ENCODE data around the gene STRA6. TPM values are rescaled to one million over a fixed set of nuclear protein-coding genes. Genes with fewer than 3 reads are reported as not detected.

Gene STRA6
- total RNA-seq, 1 experiment from 2014 or later = 8.4 TPM

- H3K27me3 Mint-ChIP-seq (ENCODE audit: unreplicated experiment) = peaks cover 38% of the 10 kb centered on the region
- no peak for DNase-seq
- BruUV-seq (replicated peaks) = no TSS peak
- no peak overlapping the region for H3K4me3 Mint-ChIP-seq (ENCODE audit: low read depth, unreplicated experiment)
- no peak for TF ChIP-seq CTCF (IDR thresholded peaks at IDR 0.05; ENCODE audit: unreplicated experiment)
- peaks cover 34% of the 10 kb centered on the region for H3K4me1 Mint-ChIP-seq (ENCODE audit: low read depth, unreplicated experiment)
- no peaks in the 10 kb centered on the region for H3K36me3 Mint-ChIP-seq (ENCODE audit: insufficient read depth, unreplicated experiment)
- no peak overlapping the region for H3K27ac Mint-ChIP-seq (ENCODE audit: unreplicated experiment)
- CTCF ChIA-PET = no interaction called here
- intact Hi-C loops (cut with micrococcal nuclease; ENCODE audit: unreplicated experiment) = no loop called here
- no peaks in the 10 kb centered on the region for H3K9me3 Mint-ChIP-seq (ENCODE audit: low read depth, unreplicated experiment)
Observed at GRCh38 chr15:74211656-74212055, 9.1 kb upstream of the STRA6 start.

- CTCF ChIA-PET = interaction anchor here (1.4 kb wide), 1 partner anchor 10 kb away, joined by 3 read pairs; no protein-coding TSS in a partner anchor
- no peaks in the 10 kb centered on the region for H3K9me3 Mint-ChIP-seq (ENCODE audit: low read depth, unreplicated experiment)
- DNase-seq = no peak
- peaks cover 31% of the 10 kb centered on the region for H3K4me1 Mint-ChIP-seq (ENCODE audit: low read depth, unreplicated experiment)
- BruUV-seq (replicated peaks) = no TSS peak
- H3K36me3 Mint-ChIP-seq (ENCODE audit: insufficient read depth, unreplicated experiment) = no peaks in the 10 kb centered on the region
- H3K4me3 Mint-ChIP-seq (ENCODE audit: low read depth, unreplicated experiment) = no peak overlapping the region
- intact Hi-C loops (cut with micrococcal nuclease; ENCODE audit: unreplicated experiment) = no loop called here
- H3K27me3 Mint-ChIP-seq (ENCODE audit: unreplicated experiment) = peaks cover 35% of the 10 kb centered on the region
- no peak overlapping the region for H3K27ac Mint-ChIP-seq (ENCODE audit: unreplicated experiment)
- no peak for TF ChIP-seq CTCF (IDR thresholded peaks at IDR 0.05; ENCODE audit: unreplicated experiment)
Observed at GRCh38 chr15:74210729-74211128, 8.1 kb upstream of the STRA6 start.

- H3K9me3 Mint-ChIP-seq (ENCODE audit: low read depth, unreplicated experiment) = no peaks in the 10 kb centered on the region
- no peaks in the 10 kb centered on the region for H3K36me3 Mint-ChIP-seq (ENCODE audit: insufficient read depth, unreplicated experiment)
- BruUV-seq (replicated peaks) = no TSS peak
- CTCF ChIA-PET = interaction anchor here (1.0 to 1.4 kb wide), 2 partner anchors 10 to 30 kb away, joined by 3 to 4 read pairs; no protein-coding TSS in a partner anchor
- H3K4me3 Mint-ChIP-seq (ENCODE audit: low read depth, unreplicated experiment) = no peak overlapping the region
- H3K27me3 Mint-ChIP-seq (ENCODE audit: unreplicated experiment) = peaks cover 29% of the 10 kb centered on the region
- no peak for TF ChIP-seq CTCF (IDR thresholded peaks at IDR 0.05; ENCODE audit: unreplicated experiment)
- no peak for DNase-seq
- intact Hi-C loops (cut with micrococcal nuclease; ENCODE audit: unreplicated experiment) = no loop called here
- no peak overlapping the region for H3K27ac Mint-ChIP-seq (ENCODE audit: unreplicated experiment)
- peaks cover 25% of the 10 kb centered on the region for H3K4me1 Mint-ChIP-seq (ENCODE audit: low read depth, unreplicated experiment)
Observed at GRCh38 chr15:74209997-74210671, 7.5 kb upstream of the STRA6 start.

GRCh38 chr15:74209560-74209958, 7.0 kb upstream of the STRA6 start:
- no peaks in the 10 kb centered on the region for H3K9me3 Mint-ChIP-seq (ENCODE audit: low read depth, unreplicated experiment)
- intact Hi-C loops (cut with micrococcal nuclease; ENCODE audit: unreplicated experiment) = no loop called here
- peaks cover 23% of the 10 kb centered on the region for H3K27me3 Mint-ChIP-seq (ENCODE audit: unreplicated experiment)
- CTCF ChIA-PET = interaction anchor here (0.9 to 1.0 kb wide), 2 partner anchors 9 to 31 kb away, joined by 4 read pairs; no protein-coding TSS in a partner anchor
- no TSS peak for BruUV-seq (replicated peaks)
- DNase-seq = no peak
- peaks cover 20% of the 10 kb centered on the region for H3K4me1 Mint-ChIP-seq (ENCODE audit: low read depth, unreplicated experiment)
- no peak overlapping the region for H3K27ac Mint-ChIP-seq (ENCODE audit: unreplicated experiment)
- H3K4me3 Mint-ChIP-seq (ENCODE audit: low read depth, unreplicated experiment) = no peak overlapping the region
- no peak for TF ChIP-seq CTCF (IDR thresholded peaks at IDR 0.05; ENCODE audit: unreplicated experiment)
- H3K36me3 Mint-ChIP-seq (ENCODE audit: insufficient read depth, unreplicated experiment) = no peaks in the 10 kb centered on the region
